ENCODE results near the gene IFI27L2.
"Not testable (repeated sequence)": the region's sequence is repeated elsewhere in the genome, so short reads cannot be mapped to it uniquely, and the experiment has no call there.

IFI27L2 gene

GRCh38 chr14:94156143-94156542 is 26.7 kb upstream of the IFI27L2 start:
- DNase-seq; H3K4me3 ChIP-seq (ENCODE audit: insufficient read depth, low read depth, low read length, poor library complexity, severe bottlenecking); H3K27ac ChIP-seq (ENCODE audit: insufficient read depth, low read length, poor library complexity, severe bottlenecking); H3K27me3 ChIP-seq (replicated peaks; ENCODE audit: control insufficient read depth, insufficient read depth, low read length, poor library complexity, severe bottlenecking); H3K9me3 ChIP-seq (ENCODE audit: control insufficient read depth, low read length); H3K36me3 ChIP-seq (ENCODE audit: control insufficient read depth, insufficient read depth, low read length): not testable (repeated sequence)
- H3K4me1 ChIP-seq (ENCODE audit: control insufficient read depth, insufficient read depth, low read length, poor library complexity, severe bottlenecking), result peaks cover 16% of the 10 kb centered on the region

- Histone ChIP-seq H3K4me1 (ENCODE audit: control insufficient read depth, insufficient read depth, low read length, poor library complexity, severe bottlenecking) (peaks cover 9% of the 10 kb centered on the region), H3K4me3 (ENCODE audit: insufficient read depth, low read depth, low read length, poor library complexity, severe bottlenecking) (no peak overlapping the region), H3K27ac (ENCODE audit: insufficient read depth, low read length, poor library complexity, severe bottlenecking) (no peak overlapping the region), H3K9me3 (ENCODE audit: control insufficient read depth, low read length) (no peaks in the 10 kb centered on the region), H3K27me3 (replicated peaks; ENCODE audit: control insufficient read depth, insufficient read depth, low read length, poor library complexity, severe bottlenecking) (no peaks in the 10 kb centered on the region), H3K36me3 (ENCODE audit: control insufficient read depth, insufficient read depth, low read length) (no peaks in the 10 kb centered on the region)
- DNase-seq, result no peak
These were observed 24.4 kb upstream of the IFI27L2 start for GRCh38 chr14:94153750-94154342.

DNA sequence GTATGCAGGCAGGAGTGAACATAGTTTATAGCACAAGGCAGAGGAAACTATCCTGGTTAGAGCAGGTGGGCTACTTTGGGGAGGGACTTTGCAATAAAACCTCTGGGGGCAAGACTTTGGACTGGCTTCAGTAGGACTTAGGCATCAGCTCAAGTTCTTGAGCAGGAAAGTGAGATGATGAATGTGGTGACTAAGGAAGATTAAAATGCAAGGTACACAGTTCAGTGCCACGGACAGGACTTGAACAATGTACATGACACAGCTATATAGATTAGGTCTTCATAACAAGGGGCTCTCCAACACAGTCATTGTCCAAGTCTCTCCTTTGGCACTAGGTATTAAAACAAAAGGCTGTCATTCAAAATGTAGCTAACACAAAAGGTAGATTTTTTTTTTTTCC is 23.3 kb upstream of the IFI27L2 start:
- Histone ChIP-seq H3K9me3 (ENCODE audit: control insufficient read depth, low read length) (no peaks in the 10 kb centered on the region), H3K4me3 (ENCODE audit: insufficient read depth, low read depth, low read length, poor library complexity, severe bottlenecking) (no peak overlapping the region), H3K4me1 (ENCODE audit: control insufficient read depth, insufficient read depth, low read length, poor library complexity, severe bottlenecking) (no peaks in the 10 kb centered on the region), H3K36me3 (ENCODE audit: control insufficient read depth, insufficient read depth, low read length) (no peaks in the 10 kb centered on the region), H3K27me3 (replicated peaks; ENCODE audit: control insufficient read depth, insufficient read depth, low read length, poor library complexity, severe bottlenecking) (no peaks in the 10 kb centered on the region), H3K27ac (ENCODE audit: insufficient read depth, low read length, poor library complexity, severe bottlenecking) (no peak overlapping the region)
- DNase-seq, result no peak

DNA sequence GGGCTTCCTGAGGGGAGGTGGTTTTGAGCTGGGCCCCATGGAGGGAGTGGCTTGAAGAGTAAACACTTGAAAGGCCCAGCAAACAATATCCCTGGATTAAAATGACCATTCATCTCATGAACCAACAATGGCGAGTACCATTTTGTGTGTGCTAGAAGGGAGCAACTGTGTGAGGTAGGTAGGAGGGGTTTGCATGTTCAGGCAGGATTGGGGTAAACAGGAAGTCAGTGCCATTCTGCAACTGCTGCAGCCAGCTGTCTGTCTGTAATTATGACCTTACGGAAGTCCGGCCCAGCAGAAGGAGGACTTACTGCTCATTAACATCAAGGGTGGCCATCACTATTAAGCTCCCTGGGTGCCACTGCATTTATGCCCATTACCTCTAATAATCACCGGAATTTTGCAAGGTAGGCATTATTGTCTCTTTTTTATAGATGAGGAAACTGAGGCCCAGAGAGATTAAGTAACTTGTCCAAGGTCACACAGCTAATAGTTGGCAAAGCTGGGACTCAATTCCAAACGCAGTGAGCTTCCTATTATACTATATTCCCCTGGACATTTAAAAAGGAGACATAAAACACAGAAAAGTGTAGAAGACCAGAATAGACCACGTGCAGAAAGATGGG is 16.6 kb upstream of the IFI27L2 start:
- Histone ChIP-seq H3K4me1 (ENCODE audit: control insufficient read depth, insufficient read depth, low read length, poor library complexity, severe bottlenecking) (no peaks in the 10 kb centered on the region), H3K27me3 (replicated peaks; ENCODE audit: control insufficient read depth, insufficient read depth, low read length, poor library complexity, severe bottlenecking) (no peaks in the 10 kb centered on the region), H3K36me3 (ENCODE audit: control insufficient read depth, insufficient read depth, low read length) (no peaks in the 10 kb centered on the region), H3K27ac (ENCODE audit: insufficient read depth, low read length, poor library complexity, severe bottlenecking) (no peak overlapping the region), H3K9me3 (ENCODE audit: control insufficient read depth, low read length) (no peaks in the 10 kb centered on the region), H3K4me3 (ENCODE audit: insufficient read depth, low read depth, low read length, poor library complexity, severe bottlenecking) (no peak overlapping the region)
- no peak for DNase-seq

DNA sequence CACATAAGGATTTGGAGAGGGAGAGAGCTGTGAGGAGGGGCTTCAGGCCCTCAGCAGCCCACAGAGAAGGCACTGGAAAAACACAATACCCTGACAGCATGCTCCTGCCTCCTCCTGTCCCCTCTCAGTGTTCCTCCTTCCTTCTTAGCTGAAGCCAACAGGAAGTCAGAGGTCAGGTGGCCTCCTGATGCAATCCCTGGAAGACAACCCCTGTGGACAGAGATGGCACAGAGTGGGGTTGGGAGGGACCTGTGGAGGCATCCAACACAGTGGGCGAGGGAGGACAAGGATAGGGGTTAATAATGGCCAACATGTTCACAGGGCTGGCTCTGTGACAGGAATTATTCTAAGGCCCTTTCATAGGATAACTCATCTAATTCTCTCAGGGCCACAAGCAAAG is 15.4 kb upstream of the IFI27L2 start:
- H3K36me3 ChIP-seq (ENCODE audit: control insufficient read depth, insufficient read depth, low read length), result no peaks in the 10 kb centered on the region
- no peaks in the 10 kb centered on the region for H3K9me3 ChIP-seq (ENCODE audit: control insufficient read depth, low read length)
- DNase-seq, result no peak
- no peaks in the 10 kb centered on the region for H3K27me3 ChIP-seq (replicated peaks; ENCODE audit: control insufficient read depth, insufficient read depth, low read length, poor library complexity, severe bottlenecking)
- H3K4me3 ChIP-seq (ENCODE audit: insufficient read depth, low read depth, low read length, poor library complexity, severe bottlenecking), result no peak overlapping the region
- no peak overlapping the region for H3K27ac ChIP-seq (ENCODE audit: insufficient read depth, low read length, poor library complexity, severe bottlenecking)
- no peaks in the 10 kb centered on the region for H3K4me1 ChIP-seq (ENCODE audit: control insufficient read depth, insufficient read depth, low read length, poor library complexity, severe bottlenecking)

DNA sequence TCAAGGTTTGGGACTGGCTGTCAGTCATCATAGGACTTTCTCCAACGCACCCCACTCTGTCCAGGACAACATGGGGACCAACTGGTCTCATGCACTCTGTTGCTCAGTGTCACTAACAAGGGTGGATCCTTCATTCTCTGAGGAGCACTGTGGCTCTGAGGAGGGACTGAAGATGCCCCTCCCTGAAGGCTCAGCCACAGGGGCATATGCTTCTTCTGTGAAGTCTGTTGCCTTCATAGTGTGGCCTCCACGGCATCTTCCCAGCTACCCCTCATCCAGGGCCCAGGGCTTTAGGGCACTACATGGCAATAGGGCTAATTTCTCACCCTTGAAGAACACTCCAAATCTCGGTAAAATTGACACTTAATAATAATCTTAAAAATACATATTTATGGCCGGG is 14.3 kb upstream of the IFI27L2 start:
- DNase-seq, result no peak
- no peak overlapping the region for H3K4me3 ChIP-seq (ENCODE audit: insufficient read depth, low read depth, low read length, poor library complexity, severe bottlenecking)
- H3K4me1 ChIP-seq (ENCODE audit: control insufficient read depth, insufficient read depth, low read length, poor library complexity, severe bottlenecking), result no peaks in the 10 kb centered on the region
- H3K36me3 ChIP-seq (ENCODE audit: control insufficient read depth, insufficient read depth, low read length), result no peaks in the 10 kb centered on the region
- no peak overlapping the region for H3K27ac ChIP-seq (ENCODE audit: insufficient read depth, low read length, poor library complexity, severe bottlenecking)
- H3K27me3 ChIP-seq (replicated peaks; ENCODE audit: control insufficient read depth, insufficient read depth, low read length, poor library complexity, severe bottlenecking), result no peaks in the 10 kb centered on the region
- no peaks in the 10 kb centered on the region for H3K9me3 ChIP-seq (ENCODE audit: control insufficient read depth, low read length)

GRCh38 chr14:94143239-94143638 is 13.8 kb upstream of the IFI27L2 start:
- Histone ChIP-seq H3K27ac (ENCODE audit: insufficient read depth, low read length, poor library complexity, severe bottlenecking) (no peak overlapping the region), H3K4me3 (ENCODE audit: insufficient read depth, low read depth, low read length, poor library complexity, severe bottlenecking) (no peak overlapping the region), H3K27me3 (replicated peaks; ENCODE audit: control insufficient read depth, insufficient read depth, low read length, poor library complexity, severe bottlenecking) (no peaks in the 10 kb centered on the region), H3K9me3 (ENCODE audit: control insufficient read depth, low read length) (no peaks in the 10 kb centered on the region), H3K4me1 (ENCODE audit: control insufficient read depth, insufficient read depth, low read length, poor library complexity, severe bottlenecking) (no peaks in the 10 kb centered on the region), H3K36me3 (ENCODE audit: control insufficient read depth, insufficient read depth, low read length) (no peaks in the 10 kb centered on the region)
- DNase-seq, result no peak

DNA sequence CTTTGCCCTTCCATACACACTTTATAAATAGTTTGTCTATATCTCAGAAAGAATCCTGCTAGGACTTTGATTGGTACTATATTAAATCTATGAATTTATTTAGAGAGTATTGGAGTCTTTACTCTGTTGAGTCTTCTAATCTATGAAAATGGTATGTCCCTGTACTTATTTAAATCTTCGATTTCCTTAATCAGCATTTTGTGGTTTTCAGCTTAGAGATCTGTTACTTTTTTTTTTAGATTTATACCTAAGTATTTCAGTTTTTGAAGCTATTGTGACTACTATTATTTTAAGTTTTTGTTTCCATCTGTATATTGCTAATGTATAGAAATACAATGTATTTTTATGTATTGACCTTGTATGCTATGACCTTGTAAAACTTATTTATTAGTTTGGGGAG is 13.4 kb upstream of the IFI27L2 start:
- Histone ChIP-seq H3K4me3 (ENCODE audit: insufficient read depth, low read depth, low read length, poor library complexity, severe bottlenecking) (no peak overlapping the region), H3K27ac (ENCODE audit: insufficient read depth, low read length, poor library complexity, severe bottlenecking) (no peak overlapping the region)
- no peak for DNase-seq

GRCh38 chr14:94142247-94142646 is 12.8 kb upstream of the IFI27L2 start:
- H3K36me3 ChIP-seq (ENCODE audit: control insufficient read depth, insufficient read depth, low read length), result no peaks in the 10 kb centered on the region
- no peaks in the 10 kb centered on the region for H3K27me3 ChIP-seq (replicated peaks; ENCODE audit: control insufficient read depth, insufficient read depth, low read length, poor library complexity, severe bottlenecking)
- DNase-seq, result no peak
- H3K27ac ChIP-seq (ENCODE audit: insufficient read depth, low read length, poor library complexity, severe bottlenecking), result no peak overlapping the region
- H3K4me3 ChIP-seq (ENCODE audit: insufficient read depth, low read depth, low read length, poor library complexity, severe bottlenecking), result no peak overlapping the region
- H3K9me3 ChIP-seq (ENCODE audit: control insufficient read depth, low read length), result no peaks in the 10 kb centered on the region
- H3K4me1 ChIP-seq (ENCODE audit: control insufficient read depth, insufficient read depth, low read length, poor library complexity, severe bottlenecking), result no peaks in the 10 kb centered on the region

More for the DNA sequence above, 13.4 kb upstream of the IFI27L2 start:
- H3K36me3 ChIP-seq (ENCODE audit: control insufficient read depth, insufficient read depth, low read length), result no peaks in the 10 kb centered on the region
- no peaks in the 10 kb centered on the region for H3K27me3 ChIP-seq (replicated peaks; ENCODE audit: control insufficient read depth, insufficient read depth, low read length, poor library complexity, severe bottlenecking)
- H3K4me1 ChIP-seq (ENCODE audit: control insufficient read depth, insufficient read depth, low read length, poor library complexity, severe bottlenecking), result no peaks in the 10 kb centered on the region
- H3K9me3 ChIP-seq (ENCODE audit: control insufficient read depth, low read length), result no peaks in the 10 kb centered on the region

DNA sequence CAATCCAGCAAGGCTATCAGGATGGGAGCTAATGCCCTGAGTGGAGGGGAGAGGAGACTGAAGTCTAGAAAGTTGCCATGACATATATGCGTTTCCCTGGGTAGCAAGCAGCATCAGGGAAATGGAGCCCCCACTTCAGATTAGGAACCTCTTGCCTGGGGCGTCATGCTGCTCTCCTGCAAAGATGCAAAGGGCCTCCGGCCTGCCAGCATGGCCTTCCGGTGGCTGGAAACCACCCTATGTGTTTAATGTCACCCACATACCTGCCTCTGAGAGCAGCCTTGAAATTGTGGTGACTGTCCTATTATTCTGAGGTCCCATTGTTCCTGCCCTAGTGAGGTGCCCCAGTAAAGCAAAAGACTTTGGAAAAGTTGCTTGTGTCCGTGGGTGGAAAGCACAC is 10.0 kb upstream of the IFI27L2 start:
- no peaks in the 10 kb centered on the region for H3K9me3 ChIP-seq (ENCODE audit: control insufficient read depth, low read length)
- H3K4me3 ChIP-seq (ENCODE audit: insufficient read depth, low read depth, low read length, poor library complexity, severe bottlenecking), result no peak overlapping the region
- H3K36me3 ChIP-seq (ENCODE audit: control insufficient read depth, insufficient read depth, low read length), result no peaks in the 10 kb centered on the region

More for the DNA sequence above, 10.0 kb upstream of the IFI27L2 start:
- Histone ChIP-seq H3K4me1 (ENCODE audit: control insufficient read depth, insufficient read depth, low read length, poor library complexity, severe bottlenecking) (no peaks in the 10 kb centered on the region), H3K27ac (ENCODE audit: insufficient read depth, low read length, poor library complexity, severe bottlenecking) (no peak overlapping the region), H3K27me3 (replicated peaks; ENCODE audit: control insufficient read depth, insufficient read depth, low read length, poor library complexity, severe bottlenecking) (no peaks in the 10 kb centered on the region)
- no peak for DNase-seq

All from effector memory CD4-positive, alpha-beta T cell (primary cell).